Spleen (tissue), 7 donors: ENCODE measurements around the gene MAPK7.

ENCODE experiments used
- POLR2AphosphoS5 ChIP-seq, 3 donors: sonication (generic); formaldehyde crosslinking; IDR thresholded peaks; one replicate each; pipeline ENCODE4 v1.5.1; 2017; ENCODE audit warnings: antibody characterized with exemption in 3 of 3
- TF ChIP-seq, protein P1 (sequence below), 11 experiments: fragments of 200-600 bp in 7 of 11; fragments of 450-650 bp in 4 of 11; sonication (generic) in 4 of 11; IDR thresholded peaks in 8 of 11; conservative IDR thresholded peaks in 3 of 11; 1 replicate in 7 of 11; 2 replicates in 4 of 11; pipeline versions ENCODE4 v1.4.0 to v1.8.0; 2016 to 2021; ENCODE audit warnings: antibody characterized with exemption in 11 of 11, inconsistent platforms in 4 of 11, mild to moderate bottlenecking in 1 of 11
- donor health status: DM: no; HTN: no; CAD: no; lungs with moderate emphysema.
- donor health status: DM: no; HTN: no; CAD: no.
- donor health status: DM: no; HTN: no; CAD: no.

DNA sequence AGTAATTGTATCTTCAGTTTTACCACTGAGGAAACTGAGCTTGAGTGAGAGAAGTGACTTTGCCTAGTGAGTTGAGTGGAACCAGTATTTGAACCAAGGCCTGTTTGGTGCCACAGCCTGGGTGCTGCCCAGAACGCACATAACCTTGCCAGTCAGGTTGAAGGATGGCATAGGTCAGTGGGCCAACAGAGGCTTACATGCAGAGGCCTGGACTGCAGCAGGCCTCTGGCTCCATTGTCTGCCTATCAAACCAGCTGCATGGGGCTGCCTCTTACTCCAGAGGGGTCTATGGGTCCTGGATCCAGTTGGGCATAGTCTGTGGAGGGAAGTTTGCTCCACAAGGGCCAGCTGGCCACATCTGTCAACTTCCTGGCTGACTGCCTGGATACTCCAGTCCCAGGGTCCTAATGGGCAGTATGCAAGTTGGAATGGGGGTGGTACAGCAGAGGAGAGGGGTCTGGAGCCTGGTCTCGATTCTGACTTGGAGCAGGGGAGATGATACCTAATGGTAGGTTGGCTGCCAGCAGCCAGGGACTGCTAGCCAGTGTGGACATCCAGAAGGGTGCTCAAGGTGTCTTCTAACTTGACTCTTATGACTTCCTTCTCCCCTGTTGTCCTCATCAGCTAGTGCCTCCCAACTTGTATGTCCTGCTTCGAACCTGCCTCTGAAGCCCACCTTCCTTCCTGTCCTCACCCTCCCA, 21.6 kb downstream of the MAPK7 start:
- TF ChIP-seq, protein P1, sequence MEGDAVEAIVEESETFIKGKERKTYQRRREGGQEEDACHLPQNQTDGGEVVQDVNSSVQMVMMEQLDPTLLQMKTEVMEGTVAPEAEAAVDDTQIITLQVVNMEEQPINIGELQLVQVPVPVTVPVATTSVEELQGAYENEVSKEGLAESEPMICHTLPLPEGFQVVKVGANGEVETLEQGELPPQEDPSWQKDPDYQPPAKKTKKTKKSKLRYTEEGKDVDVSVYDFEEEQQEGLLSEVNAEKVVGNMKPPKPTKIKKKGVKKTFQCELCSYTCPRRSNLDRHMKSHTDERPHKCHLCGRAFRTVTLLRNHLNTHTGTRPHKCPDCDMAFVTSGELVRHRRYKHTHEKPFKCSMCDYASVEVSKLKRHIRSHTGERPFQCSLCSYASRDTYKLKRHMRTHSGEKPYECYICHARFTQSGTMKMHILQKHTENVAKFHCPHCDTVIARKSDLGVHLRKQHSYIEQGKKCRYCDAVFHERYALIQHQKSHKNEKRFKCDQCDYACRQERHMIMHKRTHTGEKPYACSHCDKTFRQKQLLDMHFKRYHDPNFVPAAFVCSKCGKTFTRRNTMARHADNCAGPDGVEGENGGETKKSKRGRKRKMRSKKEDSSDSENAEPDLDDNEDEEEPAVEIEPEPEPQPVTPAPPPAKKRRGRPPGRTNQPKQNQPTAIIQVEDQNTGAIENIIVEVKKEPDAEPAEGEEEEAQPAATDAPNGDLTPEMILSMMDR (IDR thresholded peaks at IDR 0.05 in 8 of 11, conservative IDR thresholded peaks at IDR 0.05 in 3 of 11): no peak
- TF ChIP-seq POLR2AphosphoS5 (IDR thresholded peaks at IDR 0.05): no peak
